Measurements from ENCODE around the gene GSTO2. TPM values are rescaled to one million over a fixed set of nuclear protein-coding genes. Genes with fewer than 3 reads are reported as not detected.

Gene GSTO2
- total RNA-seq, 2 experiments from 2014 or later: 0.77 to 1.2 TPM

DNA sequence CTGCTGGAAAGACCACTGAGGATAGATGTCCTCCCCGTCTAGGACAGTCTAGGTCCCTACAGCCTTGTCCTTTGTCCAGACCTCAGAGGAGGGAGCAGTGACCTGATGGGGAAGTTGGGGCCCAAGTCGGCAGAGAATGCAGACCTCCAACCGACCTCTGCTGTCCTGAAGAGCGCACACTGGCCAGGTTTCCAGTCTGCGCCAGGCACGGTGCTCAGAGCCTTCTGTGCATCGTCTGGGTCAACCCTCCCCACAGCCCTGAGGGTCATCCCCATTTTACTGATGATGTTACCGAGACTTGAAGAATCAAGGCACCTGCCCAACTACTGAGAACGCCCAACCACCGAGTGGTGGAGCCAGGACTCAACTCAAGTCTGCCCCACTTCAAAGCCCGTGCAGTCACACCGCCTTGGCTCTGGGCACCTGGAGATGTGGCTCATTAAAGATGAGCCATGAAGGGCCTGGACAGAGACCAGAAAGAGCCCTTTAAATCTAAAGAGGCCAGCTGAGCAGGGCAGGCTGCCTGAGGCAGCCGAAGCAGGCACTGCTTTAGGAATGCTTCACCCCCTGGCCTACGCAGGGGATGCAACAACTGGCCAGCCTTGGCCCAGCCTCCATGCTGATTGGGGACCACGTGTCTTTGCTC lies 64.9 kb downstream of the GSTO2 start:
- no peak for ATAC-seq (ENCODE audit: poor library complexity)
- Histone ChIP-seq H3K4me3 (ENCODE audit: low read length) (no peak overlapping the region), H3K9me3 (ENCODE audit: control insufficient read depth in 1 of 2, insufficient read depth in 1 of 2, low read length in 2 of 2) (no peaks in the 10 kb centered on the region), H3K4me1 (ENCODE audit: insufficient read depth, low read length) (peaks cover 86% of the 10 kb centered on the region), H3K27ac (ENCODE audit: low read depth in 1 of 2, low read length in 2 of 2) (peak overlapping the region; percentile 73 to 74), H3K36me3 (ENCODE audit: insufficient read depth, low read length) (peaks cover 5% of the 10 kb centered on the region), H3K27me3 (ENCODE audit: control insufficient read depth in 1 of 2, insufficient read depth in 2 of 2, low read length in 2 of 2) (no peaks in the 10 kb centered on the region)
- no peaks in the 10 kb centered on the region for H3K27me3 Mint-ChIP-seq
- no peaks in the 10 kb centered on the region for H3K9me3 Mint-ChIP-seq
- POLR2A ChIA-PET: interaction anchor here (7.2 kb wide), 1 partner anchor 27 kb away, joined by 99 read pairs; no protein-coding TSS in a partner anchor
- DNase-seq: no peak
- CTCF ChIA-PET: interaction anchor here (2.0 kb wide), 1 partner anchor 20 kb away, joined by 9 read pairs; the partner anchor contains the start of gene CFAP58
- no peak for TF ChIP-seq CTCF (IDR thresholded peaks at IDR 0.05)
- intact Hi-C loops (cut with DNase I, micrococcal nuclease): no loop called here
- H3K4me1 Mint-ChIP-seq (ENCODE audit: low read depth): peaks cover 85% of the 10 kb centered on the region
- H3K27ac Mint-ChIP-seq: peak overlapping the region; percentile 88
- peaks cover 55% of the 10 kb centered on the region for H3K36me3 Mint-ChIP-seq (ENCODE audit: low read depth)
- peak overlapping the region; percentile 96 for H3K4me3 Mint-ChIP-seq

- peak overlapping the region; percentile 96 for H3K4me3 Mint-ChIP-seq
- H3K36me3 Mint-ChIP-seq (ENCODE audit: low read depth): peaks cover 48% of the 10 kb centered on the region
- intact Hi-C loops (cut with DNase I, micrococcal nuclease): no loop called here
- peak overlapping the region; percentile 88 for H3K27ac Mint-ChIP-seq
- no peaks in the 10 kb centered on the region for H3K27me3 ChIP-seq (ENCODE audit: control insufficient read depth in 1 of 2, insufficient read depth in 2 of 2, low read length in 2 of 2)
- no peak overlapping the region for H3K4me3 ChIP-seq (ENCODE audit: low read length)
- ATAC-seq (ENCODE audit: poor library complexity) (no peak), DNase-seq (no peak)
- POLR2A ChIA-PET: interaction anchor here (7.2 kb wide), 1 partner anchor 27 kb away, joined by 99 read pairs; no protein-coding TSS in a partner anchor
- CTCF ChIA-PET: interaction anchor here (1.0 to 6.0 kb wide), 4 partner anchors 13 to 43 kb away, joined by 3 to 37 read pairs (median 6); partner anchors contain the start of gene CFAP58
- H3K9me3 Mint-ChIP-seq: no peaks in the 10 kb centered on the region
- H3K9me3 ChIP-seq (ENCODE audit: control insufficient read depth in 1 of 2, insufficient read depth in 1 of 2, low read length in 2 of 2): no peaks in the 10 kb centered on the region
- peaks cover 85% of the 10 kb centered on the region for H3K4me1 ChIP-seq (ENCODE audit: insufficient read depth, low read length)
- H3K27me3 Mint-ChIP-seq: no peaks in the 10 kb centered on the region
- H3K36me3 ChIP-seq (ENCODE audit: insufficient read depth, low read length): peaks cover 5% of the 10 kb centered on the region
- peak overlapping the region in 1 of 2 donors; percentile 73 for H3K27ac ChIP-seq (ENCODE audit: low read depth in 1 of 2, low read length in 2 of 2)
- no peak for TF ChIP-seq CTCF (IDR thresholded peaks at IDR 0.05)
- peaks cover 85% of the 10 kb centered on the region for H3K4me1 Mint-ChIP-seq (ENCODE audit: low read depth)
These were observed 65.6 kb downstream of the GSTO2 start for GRCh38 chr10:104334561-104334960.

- DNase-seq (peak in 4 of 14 experiments; percentile 24 to 44 (median 28)), ATAC-seq (ENCODE audit: poor library complexity) (no peak)
- no peak overlapping the region for H3K4me3 ChIP-seq (ENCODE audit: low read length)
These were observed 66.1 kb downstream of the GSTO2 start for GRCh38 chr10:104334965-104335650.

More at GRCh38 chr10:104334965-104335650, 66.1 kb downstream of the GSTO2 start:
- H3K4me3 Mint-ChIP-seq: peak overlapping the region; percentile 96
- Histone ChIP-seq H3K9me3 (ENCODE audit: control insufficient read depth in 1 of 2, insufficient read depth in 1 of 2, low read length in 2 of 2) (no peaks in the 10 kb centered on the region), H3K36me3 (ENCODE audit: insufficient read depth, low read length) (peaks cover 5% of the 10 kb centered on the region), H3K27ac (ENCODE audit: low read depth in 1 of 2, low read length in 2 of 2) (peak overlapping the region in 1 of 2 donors; percentile 92), H3K27me3 (ENCODE audit: control insufficient read depth in 1 of 2, insufficient read depth in 2 of 2, low read length in 2 of 2) (no peaks in the 10 kb centered on the region), H3K4me1 (ENCODE audit: insufficient read depth, low read length) (peaks cover 79% of the 10 kb centered on the region)
- intact Hi-C loops (cut with DNase I, micrococcal nuclease): loop anchor here in 1 of 2 experiments (5.0 kb wide), 1 partner anchor 103 kb away; the partner anchor contains the start of gene CFAP43
- peaks cover 47% of the 10 kb centered on the region for H3K36me3 Mint-ChIP-seq (ENCODE audit: low read depth)
- peak overlapping the region; percentile 88 for H3K27ac Mint-ChIP-seq
- TF ChIP-seq CTCF (IDR thresholded peaks at IDR 0.05): no peak
- POLR2A ChIA-PET: interaction anchor here (1.5 to 7.2 kb wide), 2 partner anchors 18 to 28 kb away, joined by 4 to 99 read pairs; partner anchors contain the start of gene CFAP58
- no peaks in the 10 kb centered on the region for H3K27me3 Mint-ChIP-seq
- H3K9me3 Mint-ChIP-seq: no peaks in the 10 kb centered on the region
- CTCF ChIA-PET: interaction anchor here (1.0 to 6.0 kb wide), 4 partner anchors 14 to 43 kb away, joined by 3 to 37 read pairs (median 6); partner anchors contain the start of gene CFAP58
- H3K4me1 Mint-ChIP-seq (ENCODE audit: low read depth): peaks cover 85% of the 10 kb centered on the region

Measured in CD4-positive, alpha-beta T cell (primary cell).